ENCODE results near the gene HDAC4.

- no peak for TF ChIP-seq POLR2A (IDR thresholded peaks at IDR 0.05)
- TF ChIP-seq CTCF (IDR thresholded peaks at IDR 0.05): no peak
These were observed 341.0 kb downstream of the HDAC4 start for GRCh38 chr2:239059854-239060253.
